Melanocyte of skin (primary cell): ENCODE measurements around the gene PKD2L2. TPM values are rescaled to one million over a fixed set of nuclear protein-coding genes. Genes with fewer than 3 reads are reported as not detected.

Source experiments
- total RNA-seq, 2 donors: library from RNA; depleted of rRNA; stranded (reverse); fragments of >200 nt; gene quantifications; 2 replicates each; pipeline ENCODE4 v1.2.3, GENCODE V29; 2012

The PKD2L2 gene
- total RNA-seq = under 1 TPM; under 0.01 to 0.33 TPM

DNA sequence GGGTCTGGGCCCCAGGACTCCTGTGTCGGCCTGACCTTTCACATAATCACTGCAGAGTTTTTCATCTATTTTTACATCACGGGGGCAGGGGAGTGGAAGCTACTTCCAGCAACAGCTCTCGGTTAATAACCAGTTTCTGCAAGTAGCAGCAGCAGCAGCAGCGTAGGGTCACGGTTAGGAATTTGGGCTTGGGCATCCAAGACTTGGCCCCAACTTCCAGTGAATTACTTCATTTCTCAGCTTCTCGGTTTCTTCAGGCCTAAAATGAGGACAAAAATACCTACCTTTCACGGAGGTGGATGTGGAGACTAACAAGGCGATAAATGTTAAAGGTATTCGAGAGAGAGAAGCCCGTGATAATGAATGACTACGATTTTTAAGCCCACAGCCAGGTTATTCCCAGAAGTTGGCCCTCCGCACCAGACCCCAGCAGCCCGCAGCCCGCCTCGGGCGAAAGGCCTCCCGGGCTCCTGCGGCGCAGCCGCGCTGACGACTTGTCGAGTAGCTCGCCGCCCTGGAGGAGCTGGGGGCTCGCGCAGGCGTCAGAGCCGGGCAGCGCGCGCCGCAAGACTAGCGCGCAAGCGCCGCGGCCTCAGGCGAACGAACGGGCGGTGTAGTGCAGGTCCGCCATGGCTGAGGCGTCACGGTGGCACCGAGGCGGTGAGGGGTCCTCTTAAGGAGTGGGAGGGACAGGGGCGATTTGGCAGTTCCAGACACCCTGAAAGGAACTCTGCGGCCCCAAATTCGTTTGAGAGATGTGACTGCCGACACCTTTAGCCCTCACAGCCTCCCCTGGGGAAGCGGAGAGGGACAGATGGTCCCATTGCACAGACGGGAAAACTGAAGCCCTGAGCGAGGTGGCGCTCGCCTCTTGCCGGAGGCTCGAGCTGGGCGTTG, at the start of gene PKD2L2:
Gene PKD2L2 (plus strand): TSS at position 595 of the 897 bp plus-strand sequence. CDS start 35 bp downstream, at position 630.

GRCh38 chr5:137867664-137868063, 21.6 kb upstream of the PKD2L2 start, which contains the start of gene MYOT:
Gene MYOT, plus strand, starts transcription at chr5:137867860. Its CDS starts 2,792 bp downstream, at chr5:137870652.

Other genes starting within 250 kb of the PKD2L2 start
- 1 to 10 TPM in 1 of 2 donors, under 1 TPM in 1; 1.00 to 5.5 TPM for gene KLHL3, start 153.4 kb upstream of the PKD2L2 start, total RNA-seq
- 10 to 100 TPM in 1 of 2 donors, 1 to 10 TPM in 1; 6.5 to 11.0 TPM for gene HNRNPA0, start 135.1 kb upstream of the PKD2L2 start, total RNA-seq
- not detected for gene MYOT, start 21.6 kb upstream of the PKD2L2 start, total RNA-seq
- gene FAM13B, start 143.6 kb downstream of the PKD2L2 start, total RNA-seq = 10 to 100 TPM; 31.0 to 45.8 TPM
- gene WNT8A, start 194.6 kb downstream of the PKD2L2 start, total RNA-seq = not detected
- gene NME5, start 250.0 kb downstream of the PKD2L2 start, total RNA-seq = 10 to 100 TPM in 1 of 2 donors, 1 to 10 TPM in 1; 8.7 to 12.7 TPM